HEK293 (cell line): ENCODE results near the gene COL5A1.

Source experiments
- CTCF ChIA-PET: fragments of 350-600 bp; formaldehyde crosslinking; extraction: SDS; loops from one replicate; lab custom pipeline; 2021; ENCODE audit warnings: antibody characterized with exemption; lab: Yijun Ruan, JAX
- POLR2A ChIA-PET: fragments of 300-600 bp; formaldehyde crosslinking; extraction: SDS; loops from one replicate; lab custom pipeline; 2020; ENCODE audit warnings: antibody characterized with exemption, inconsistent platforms; lab: Yijun Ruan, JAX
- H3K27ac ChIP-seq: fragments of 200-500 bp; sonication (Bioruptor generic); 2 replicates; pipeline ENCODE4 v1.5.1; 2014; ENCODE audit warnings: low read depth, low read length, control low read depth, inconsistent platforms; ENCODE audit errors: extremely low read depth
- H3K36me3 ChIP-seq, 2 experiments: fragments of 200-500 bp in 1 of 2; sonication (Bioruptor generic) in 1 of 2; 1 replicate in 1 of 2; 2 replicates in 1 of 2; pipeline ENCODE4 v1.5.1; 2014 to 2017; ENCODE audit warnings: inconsistent platforms in 2 of 2, low read length in 2 of 2; ENCODE audit not compliant: control insufficient read depth in 2 of 2, insufficient read depth in 1 of 2
- H3K4me1 ChIP-seq: fragments of 200-500 bp; sonication (Bioruptor generic); 2 replicates; pipeline ENCODE4 v1.5.1; 2014; ENCODE audit warnings: mild to moderate bottlenecking, low read length, inconsistent platforms; ENCODE audit not compliant: control insufficient read depth, insufficient read depth
- H3K4me3 ChIP-seq: 2 replicates; pipeline ENCODE4 v1.5.1; 2011; ENCODE audit warnings: low read depth, mild to moderate bottlenecking, control low read depth, low read length, moderate library complexity
- H3K9me3 ChIP-seq: fragments of 200-500 bp; sonication (Bioruptor generic); 2 replicates; pipeline ENCODE4 v1.5.1; 2014; ENCODE audit warnings: low read depth, low read length, inconsistent platforms; ENCODE audit not compliant: control insufficient read depth, insufficient read depth
- GLI4 ChIP-seq: fragments of 450-650 bp; formaldehyde crosslinking; IDR thresholded peaks from 2 replicates; pipeline ENCODE4 v1.5.1; 2016; ENCODE audit warnings: missing biosample characterization, missing genetic modification characterization
- HOXC10 ChIP-seq: sonication (generic); formaldehyde crosslinking; IDR thresholded peaks from 2 replicates; pipeline ENCODE4 v1.8.1; 2023; ENCODE audit warnings: mild to moderate bottlenecking, missing genetic modification reagents
- INSM2 ChIP-seq: fragments of 450-650 bp; formaldehyde crosslinking; IDR thresholded peaks from 2 replicates; pipeline ENCODE4 v1.5.1; 2016; ENCODE audit warnings: missing biosample characterization, missing genetic modification characterization
- PRDM4 ChIP-seq: fragments of 450-650 bp; formaldehyde crosslinking; IDR thresholded peaks from 2 replicates; pipeline ENCODE4 v1.5.1; 2017; ENCODE audit warnings: missing biosample characterization, missing genetic modification characterization
- PRDM6 ChIP-seq: fragments of 450-650 bp; formaldehyde crosslinking; IDR thresholded peaks from 2 replicates; pipeline ENCODE4 v1.5.1; 2017; ENCODE audit warnings: missing biosample characterization, missing genetic modification characterization
- RBAK ChIP-seq: fragments of 450-650 bp; formaldehyde crosslinking; IDR thresholded peaks from 2 replicates; pipeline ENCODE4 v1.5.1; 2016; ENCODE audit warnings: missing biosample characterization, missing genetic modification characterization
- ZNF175 ChIP-seq: fragments of 450-650 bp; formaldehyde crosslinking; IDR thresholded peaks from 2 replicates; pipeline ENCODE4 v1.5.1; 2016; ENCODE audit warnings: missing biosample characterization, missing genetic modification characterization
- ZNF23 ChIP-seq: fragments of 450-650 bp; formaldehyde crosslinking; IDR thresholded peaks from 2 replicates; pipeline ENCODE4 v1.5.1; 2016; ENCODE audit warnings: missing biosample characterization, missing genetic modification characterization, borderline replicate concordance
- ZNF248 ChIP-seq: fragments of 450-650 bp; formaldehyde crosslinking; IDR thresholded peaks from 2 replicates; pipeline ENCODE4 v1.5.1; 2017; ENCODE audit warnings: missing biosample characterization, missing genetic modification characterization
- ZNF350 ChIP-seq: fragments of 450-650 bp; formaldehyde crosslinking; IDR thresholded peaks from 2 replicates; pipeline ENCODE4 v1.5.0; 2017; ENCODE audit warnings: missing biosample characterization, mild to moderate bottlenecking, missing genetic modification characterization
- ZNF354C ChIP-seq: fragments of 450-650 bp; formaldehyde crosslinking; IDR thresholded peaks from 2 replicates; pipeline ENCODE4 v1.5.1; 2016; ENCODE audit warnings: missing biosample characterization, missing genetic modification characterization, low read depth, borderline replicate concordance
- ZNF398 ChIP-seq: fragments of 450-650 bp; formaldehyde crosslinking; IDR thresholded peaks from 2 replicates; pipeline ENCODE4 v1.5.1; 2017; ENCODE audit warnings: missing biosample characterization, missing genetic modification characterization
- ZNF423 ChIP-seq: fragments of 450-650 bp; formaldehyde crosslinking; IDR thresholded peaks from 2 replicates; pipeline ENCODE4 v1.5.1; 2016; ENCODE audit warnings: missing biosample characterization, missing genetic modification characterization
- ZNF501 ChIP-seq: fragments of 450-650 bp; formaldehyde crosslinking; IDR thresholded peaks from 2 replicates; pipeline ENCODE4 v1.5.1; 2016; ENCODE audit warnings: missing biosample characterization, missing genetic modification characterization
- ZNF629 ChIP-seq: fragments of 450-650 bp; formaldehyde crosslinking; IDR thresholded peaks from 2 replicates; pipeline ENCODE4 v1.5.1; 2017; ENCODE audit warnings: missing biosample characterization, missing genetic modification characterization
- ZNF747 ChIP-seq: fragments of 450-650 bp; formaldehyde crosslinking; IDR thresholded peaks from 2 replicates; pipeline ENCODE4 v1.5.1; 2016; ENCODE audit warnings: missing biosample characterization, missing genetic modification characterization
- ZNF792 ChIP-seq: fragments of 450-650 bp; formaldehyde crosslinking; IDR thresholded peaks from 2 replicates; pipeline ENCODE4 v1.5.1; 2016; ENCODE audit warnings: missing biosample characterization, missing genetic modification characterization
- ZNF830 ChIP-seq: fragments of 450-650 bp; IDR thresholded peaks from 2 replicates; pipeline ENCODE4 v1.5.0; 2018; ENCODE audit warnings: missing biosample characterization, missing genetic modification characterization, low read depth, mild to moderate bottlenecking, moderate library complexity
- TF ChIP-seq, protein P1 (sequence below): fragments of 450-650 bp; formaldehyde crosslinking; IDR thresholded peaks from 2 replicates; pipeline ENCODE4 v1.5.1; 2017; ENCODE audit warnings: missing biosample characterization, missing genetic modification characterization
- TF ChIP-seq, protein P2 (sequence below): fragments of 450-650 bp; formaldehyde crosslinking; IDR thresholded peaks from 2 replicates; pipeline ENCODE4 v1.5.1; 2016; ENCODE audit warnings: missing biosample characterization, missing genetic modification characterization

The COL5A1 gene

GRCh38 chr9:134827559-134827958, 186.0 kb downstream of the COL5A1 start:
- Histone ChIP-seq H3K36me3 (peaks cover 0 to 10% of the 10 kb centered on the region in 2 experiments; a peak in 2 of 3 replicates), H3K27ac (no peak overlapping the region), H3K4me3 (no peak overlapping the region), H3K4me1 (no peaks in the 10 kb centered on the region), H3K9me3 (no peaks in the 10 kb centered on the region)
- ChIA-PET POLR2A (no interaction called here), CTCF (no interaction called here)
- no peak for TF ChIP-seq ZNF747
- TF ChIP-seq ZNF501 (tag by site-specific recombination), result no peak
- no peak for TF ChIP-seq ZNF830 (tag by site-specific recombination)
- no peak for TF ChIP-seq ZNF629 (tag by site-specific recombination)
- no peak for TF ChIP-seq ZNF398 (tag by site-specific recombination)
- TF ChIP-seq, protein P1, sequence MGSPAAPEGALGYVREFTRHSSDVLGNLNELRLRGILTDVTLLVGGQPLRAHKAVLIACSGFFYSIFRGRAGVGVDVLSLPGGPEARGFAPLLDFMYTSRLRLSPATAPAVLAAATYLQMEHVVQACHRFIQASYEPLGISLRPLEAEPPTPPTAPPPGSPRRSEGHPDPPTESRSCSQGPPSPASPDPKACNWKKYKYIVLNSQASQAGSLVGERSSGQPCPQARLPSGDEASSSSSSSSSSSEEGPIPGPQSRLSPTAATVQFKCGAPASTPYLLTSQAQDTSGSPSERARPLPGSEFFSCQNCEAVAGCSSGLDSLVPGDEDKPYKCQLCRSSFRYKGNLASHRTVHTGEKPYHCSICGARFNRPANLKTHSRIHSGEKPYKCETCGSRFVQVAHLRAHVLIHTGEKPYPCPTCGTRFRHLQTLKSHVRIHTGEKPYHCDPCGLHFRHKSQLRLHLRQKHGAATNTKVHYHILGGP, result no peak
- TF ChIP-seq ZNF248, result no peak
- TF ChIP-seq HOXC10 (CRISPR knock-in tag), result no peak

- POLR2A ChIA-PET, result no interaction called here
- Histone ChIP-seq H3K9me3 (no peaks in the 10 kb centered on the region), H3K27ac (no peak overlapping the region), H3K36me3 (peaks cover 0 to 10% of the 10 kb centered on the region in 2 experiments; a peak in 2 of 3 replicates), H3K4me1 (no peaks in the 10 kb centered on the region), H3K4me3 (no peak overlapping the region)
- CTCF ChIA-PET, result no interaction called here
- TF ChIP-seq GLI4 (tag by site-specific recombination) (no peak), ZNF354C (tag by site-specific recombination) (no peak), INSM2 (tag by site-specific recombination) (no peak), PRDM6 (tag by site-specific recombination) (no peak), PRDM4 (tag by site-specific recombination) (no peak), ZNF175 (tag by site-specific recombination) (no peak), ZNF792 (tag by site-specific recombination) (no peak), ZNF350 (tag by site-specific recombination) (no peak), ZNF23 (no peak), ZNF423 (no peak), RBAK (tag by site-specific recombination) (no peak)
- TF ChIP-seq, protein P2, sequence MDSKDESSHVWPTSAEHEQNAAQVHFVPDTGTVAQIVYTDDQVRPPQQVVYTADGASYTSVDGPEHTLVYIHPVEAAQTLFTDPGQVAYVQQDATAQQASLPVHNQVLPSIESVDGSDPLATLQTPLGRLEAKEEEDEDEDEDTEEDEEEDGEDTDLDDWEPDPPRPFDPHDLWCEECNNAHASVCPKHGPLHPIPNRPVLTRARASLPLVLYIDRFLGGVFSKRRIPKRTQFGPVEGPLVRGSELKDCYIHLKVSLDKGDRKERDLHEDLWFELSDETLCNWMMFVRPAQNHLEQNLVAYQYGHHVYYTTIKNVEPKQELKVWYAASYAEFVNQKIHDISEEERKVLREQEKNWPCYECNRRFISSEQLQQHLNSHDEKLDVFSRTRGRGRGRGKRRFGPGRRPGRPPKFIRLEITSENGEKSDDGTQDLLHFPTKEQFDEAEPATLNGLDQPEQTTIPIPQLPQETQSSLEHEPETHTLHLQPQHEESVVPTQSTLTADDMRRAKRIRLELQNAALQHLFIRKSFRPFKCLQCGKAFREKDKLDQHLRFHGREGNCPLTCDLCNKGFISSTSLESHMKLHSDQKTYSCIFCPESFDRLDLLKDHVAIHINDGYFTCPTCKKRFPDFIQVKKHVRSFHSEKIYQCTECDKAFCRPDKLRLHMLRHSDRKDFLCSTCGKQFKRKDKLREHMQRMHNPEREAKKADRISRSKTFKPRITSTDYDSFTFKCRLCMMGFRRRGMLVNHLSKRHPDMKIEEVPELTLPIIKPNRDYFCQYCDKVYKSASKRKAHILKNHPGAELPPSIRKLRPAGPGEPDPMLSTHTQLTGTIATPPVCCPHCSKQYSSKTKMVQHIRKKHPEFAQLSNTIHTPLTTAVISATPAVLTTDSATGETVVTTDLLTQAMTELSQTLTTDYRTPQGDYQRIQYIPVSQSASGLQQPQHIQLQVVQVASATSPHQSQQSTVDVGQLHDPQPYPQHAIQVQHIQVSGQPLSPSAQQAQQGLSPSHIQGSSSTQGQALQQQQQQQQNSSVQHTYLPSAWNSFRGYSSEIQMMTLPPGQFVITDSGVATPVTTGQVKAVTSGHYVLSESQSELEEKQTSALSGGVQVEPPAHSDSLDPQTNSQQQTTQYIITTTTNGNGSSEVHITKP (tag by site-specific recombination), result no peak
Measured at GRCh38 chr9:134827993-134828392, 186.4 kb downstream of the COL5A1 start.
